HCT116 (cell line): ENCODE results near the gene BFSP1. TPM values are rescaled to one million over a fixed set of nuclear protein-coding genes. Genes with fewer than 3 reads are reported as not detected.
A peak's percentile ranks its signal among the peaks of the same experiment; 100 is the strongest.

Source experiments
- ATAC-seq: fragments of 200-7000 bp; cut with Tn5 transposase; 2 replicates; pipeline ENCODE4 v1.9.1; 2020; ENCODE audit warnings: mild to moderate bottlenecking, moderate library complexity
- BruUV-seq: library from RNA; stranded (reverse); fragments of 400-500 nt; replicated peaks from 2 replicates; lab custom pipeline; 2021; lab: Mats Ljungman, UMichigan
- CTCF ChIA-PET: fragments of 300-600 bp; sonication (Branson Sonifier 250); formaldehyde crosslinking; loops from one replicate; lab custom pipeline; 2021; ENCODE audit warnings: antibody characterized with exemption; lab: Charles Lee
- POLR2A ChIA-PET: fragments of 300-600, 350-600 bp; sonication (Branson Sonifier 250); formaldehyde crosslinking; loops from one replicate; lab custom pipeline; 2021; ENCODE audit warnings: antibody characterized with exemption; lab: Charles Lee
- RAD21 ChIA-PET, 2 experiments: fragments of 300-600 bp; sonication (Branson Sonifier 250); formaldehyde crosslinking; loops; one replicate each; lab custom pipeline; 2023; ENCODE audit warnings: low total read pairs in 2 of 2; ENCODE audit not compliant: uncharacterized antibody in 2 of 2, unreplicated experiment in 2 of 2, low non-redundant PET in 1 of 2; lab: Charles Lee
- DNase-seq: peaks from one replicate; pipeline ENCODE4 v3.0.0-alpha.2; 2010; ENCODE audit warnings: low read depth, low spot score
- H2AFZ ChIP-seq: fragments of 200-600 bp; shearing (Covaris generic), sonication (generic); 2 replicates; pipeline ENCODE4 v1.6.1; 2017; ENCODE audit warnings: low read depth, mixed run types, mixed read lengths, antibody characterized with exemption, low read length; ENCODE audit not compliant: poor library complexity, severe bottlenecking
- H3K27ac ChIP-seq: 2 replicates; pipeline ENCODE4 v1.5.1; 2012; ENCODE audit warnings: low read depth, low read length
- H3K27me3 ChIP-seq: fragments of 200-600 bp; sonication (generic); 2 replicates; pipeline ENCODE4 v1.6.1; 2016; ENCODE audit warnings: mixed run types, low read length, mixed read lengths; ENCODE audit not compliant: insufficient read depth
- H3K36me3 ChIP-seq, 2 experiments: fragments of 200-500 bp in 1 of 2; fragments of 200-600 bp in 1 of 2; sonication (Bioruptor generic) in 1 of 2; sonication (generic) in 1 of 2; 2 replicates each; pipeline versions ENCODE4 v1.5.1 to v1.6.1; 2014 to 2016; ENCODE audit warnings: low read length in 2 of 2, inconsistent platforms in 1 of 2, mixed read lengths in 1 of 2, mixed run types in 1 of 2; ENCODE audit not compliant: insufficient read depth in 2 of 2, control insufficient read depth in 1 of 2
- H3K4me1 ChIP-seq, 2 experiments: fragments of 200-600 bp in 1 of 2; sonication (generic) in 1 of 2; 2 replicates each; pipeline versions ENCODE4 v1.5.1 to v1.6.1; 2012 to 2017; ENCODE audit warnings: low read length in 2 of 2, inconsistent platforms in 1 of 2, mild to moderate bottlenecking in 1 of 2, mixed read lengths in 1 of 2, mixed run types in 1 of 2, moderate library complexity in 1 of 2; ENCODE audit not compliant: insufficient read depth in 2 of 2, control insufficient read depth in 1 of 2
- H3K4me2 ChIP-seq: fragments of 200-600 bp; sonication (generic); 2 replicates; pipeline ENCODE4 v1.6.1; 2017; ENCODE audit warnings: mixed run types, low read length, mixed read lengths
- H3K4me3 ChIP-seq, 2 experiments: fragments of 200-600 bp in 1 of 2; sonication (generic) in 1 of 2; replicated peaks in 1 of 2; 2 replicates each; pipeline ENCODE4 v1.5.1; 2011 to 2016; ENCODE audit warnings: low read length in 2 of 2, control low read depth in 1 of 2, low read depth in 1 of 2, mild to moderate bottlenecking in 1 of 2, mixed read lengths in 1 of 2, mixed run types in 1 of 2
- H3K79me2 ChIP-seq: fragments of 200-600 bp; sonication (generic); 2 replicates; pipeline ENCODE4 v1.6.1; 2017; ENCODE audit warnings: mild to moderate bottlenecking, mixed run types, low read length, moderate library complexity, mixed read lengths; ENCODE audit not compliant: insufficient read depth
- H3K9ac ChIP-seq: fragments of 200-600 bp; sonication (generic); 2 replicates; pipeline ENCODE4 v1.6.1; 2016; ENCODE audit warnings: low read length, mixed read lengths
- H3K9me2 ChIP-seq: fragments of 200-600 bp; sonication (generic), shearing (Covaris generic); 2 replicates; pipeline ENCODE4 v1.6.1; 2017; ENCODE audit warnings: mixed run types, mild to moderate bottlenecking, moderate library complexity; ENCODE audit not compliant: insufficient read depth
- H3K9me3 ChIP-seq, 2 experiments: fragments of 200-500 bp in 1 of 2; fragments of 200-600 bp in 1 of 2; sonication (Bioruptor generic) in 1 of 2; sonication (generic) in 1 of 2; 2 replicates each; pipeline ENCODE4 v1.6.1; 2014 to 2017; ENCODE audit warnings: low read length in 2 of 2, mixed read lengths in 2 of 2, inconsistent platforms in 1 of 2, low read depth in 1 of 2, mild to moderate bottlenecking in 1 of 2, mixed run types in 1 of 2, moderate library complexity in 1 of 2; ENCODE audit not compliant: control insufficient read depth in 1 of 2, insufficient read depth in 1 of 2
- H4K20me1 ChIP-seq: fragments of 200-600 bp; sonication (generic), shearing (Covaris generic); 2 replicates; pipeline ENCODE4 v1.6.1; 2017; ENCODE audit warnings: mixed run types, mild to moderate bottlenecking, moderate library complexity; ENCODE audit not compliant: insufficient read depth
- CTCF ChIP-seq, 3 experiments: fragments of 200-600 bp in 1 of 3; sonication (generic) in 1 of 3; IDR thresholded peaks in 2 of 3; conservative IDR thresholded peaks in 1 of 3; 2 replicates each; pipeline ENCODE4 v1.5.1; 2012 to 2017; ENCODE audit warnings: low read depth in 2 of 3, low read length in 2 of 3, antibody characterized with exemption in 1 of 3, borderline replicate concordance in 1 of 3, control low read depth in 1 of 3, mild to moderate bottlenecking in 1 of 3, mixed read lengths in 1 of 3, mixed run types in 1 of 3, moderate library complexity in 1 of 3; ENCODE audit not compliant: insufficient read depth in 1 of 3
- EGR1 ChIP-seq: IDR thresholded peaks from 2 replicates; pipeline ENCODE4 v1.6.1; 2012; ENCODE audit warnings: low read depth
- EZH2 ChIP-seq: fragments of 200-600 bp; sonication (generic); IDR thresholded peaks from 2 replicates; pipeline ENCODE4 v1.6.1; 2017; ENCODE audit warnings: antibody characterized with exemption, mixed run types
- MAX ChIP-seq: IDR thresholded peaks from 2 replicates; pipeline ENCODE4 v1.6.1; 2012
- POLR2AphosphoS5 ChIP-seq: IDR thresholded peaks from 2 replicates; pipeline ENCODE4 v1.6.1; 2011; ENCODE audit warnings: mild to moderate bottlenecking, low read depth, low read length, moderate library complexity
- RAD21 ChIP-seq: IDR thresholded peaks from 2 replicates; pipeline ENCODE4 v1.6.1; 2012; ENCODE audit warnings: low read depth, mild to moderate bottlenecking
- REST ChIP-seq: IDR thresholded peaks from 2 replicates; pipeline ENCODE4 v1.6.1; 2012; ENCODE audit warnings: low read depth
- SP1 ChIP-seq: IDR thresholded peaks from 2 replicates; pipeline ENCODE4 v1.6.1; 2012; ENCODE audit warnings: low read depth
- SRF ChIP-seq: IDR thresholded peaks from 2 replicates; pipeline ENCODE4 v1.6.1; 2012; ENCODE audit warnings: low read depth
- ZBTB33 ChIP-seq: IDR thresholded peaks from 2 replicates; pipeline ENCODE4 v1.6.1; 2011; ENCODE audit warnings: mild to moderate bottlenecking, low read length, moderate library complexity; ENCODE audit not compliant: insufficient replicate concordance; ENCODE audit errors: extremely low read depth
- ZFX ChIP-seq: fragments of 450-650 bp; IDR thresholded peaks from 2 replicates; pipeline ENCODE4 v1.6.1; 2017
- intact Hi-C: fragments of 100-400 bp; cut with micrococcal nuclease; formaldehyde crosslinking; loops from 2 replicates; pipeline ENCODE4 v1.10.0; 2022
- total RNA-seq: library from RNA; stranded (reverse); gene quantifications from one replicate; pipeline ENCODE4 v1.2.1, GENCODE V29; 2021; ENCODE audit not compliant: unreplicated experiment

BFSP1 gene
- total RNA-seq, 1 experiment from 2014 or later, result 8.8 TPM

- H3K9ac ChIP-seq, result no peak overlapping the region
- TF ChIP-seq RAD21 (no peak), ZBTB33 (no peak), EZH2 (no peak)
- TF ChIP-seq, all 23 proteins: peak for 0
- no peaks in the 10 kb centered on the region; a peak in 1 of 4 replicates for H3K36me3 ChIP-seq
- no peaks in the 10 kb centered on the region for H3K9me2 ChIP-seq
- H3K27me3 ChIP-seq, result no peaks in the 10 kb centered on the region
- no peaks in the 10 kb centered on the region for H3K4me1 ChIP-seq
- ATAC-seq (no peak), DNase-seq (no peak)
- H3K79me2 ChIP-seq, result no peaks in the 10 kb centered on the region
- no peak overlapping the region for H3K4me2 ChIP-seq
- no peak overlapping the region for H2AFZ ChIP-seq
- no peak overlapping the region for H3K27ac ChIP-seq
- ChIA-PET CTCF (no interaction called here), RAD21 (no interaction called here), POLR2A (no interaction called here)
- no TSS peak for BruUV-seq
- no peak overlapping the region for H3K4me3 ChIP-seq
- H3K9me3 ChIP-seq, result no peaks in the 10 kb centered on the region
- no peaks in the 10 kb centered on the region for H4K20me1 ChIP-seq
- intact Hi-C loops, result no loop called here
Observed at GRCh38 chr20:17498641-17499040, 32.5 kb downstream of the BFSP1 start.

GRCh38 chr20:17497821-17498580, 33.2 kb downstream of the BFSP1 start:
- BruUV-seq, result no TSS peak
- Histone ChIP-seq H3K27ac (no peak overlapping the region), H3K79me2 (no peaks in the 10 kb centered on the region), H4K20me1 (no peaks in the 10 kb centered on the region), H3K27me3 (no peaks in the 10 kb centered on the region), H3K4me1 (no peaks in the 10 kb centered on the region), H3K9me2 (no peaks in the 10 kb centered on the region), H3K9me3 (no peaks in the 10 kb centered on the region), H2AFZ (no peak overlapping the region), H3K36me3 (no peaks in the 10 kb centered on the region; a peak in 1 of 4 replicates), H3K4me3 (no peak overlapping the region), H3K4me2 (no peak overlapping the region), H3K9ac (no peak overlapping the region)
- CTCF ChIA-PET, result no interaction called here
- DNase-seq (no peak), ATAC-seq (0 out of 2 replicates have a peak, but pooled peaks have one; percentile 20)
- RAD21 ChIA-PET, result no interaction called here
- POLR2A ChIA-PET, result no interaction called here
- intact Hi-C loops, result no loop called here
- TF ChIP-seq CTCF (IDR thresholded peaks at IDR 0.05 in 2 of 3, conservative IDR thresholded peaks at IDR 0.05 in 1 of 3; ENCODE audit: borderline replicate concordance in 1 of 3, insufficient read depth in 1 of 3, low read depth in 2 of 3, low read length in 2 of 3), result no peak
- no peak for TF ChIP-seq EGR1
- TF ChIP-seq MAX, result no peak
- TF ChIP-seq SRF, result no peak
- TF ChIP-seq SP1, result no peak
- TF ChIP-seq RAD21, result no peak
- TF ChIP-seq EZH2, result no peak
- TF ChIP-seq POLR2AphosphoS5, result no peak
- TF ChIP-seq REST, result no peak
- no peak for TF ChIP-seq ZFX
